NCI-H1930 (cell line): Measurements from ENCODE around the gene RPS15.
"Not testable (repeated sequence)": the region's sequence is repeated elsewhere in the genome, so short reads cannot be mapped to it uniquely, and the experiment has no call there.

Experiments used
- DNase-seq, 2 experiments: peaks; one replicate each; lab custom pipeline; 2025; lab: John Stamatoyannopoulos, UW

The RPS15 gene

GRCh38 chr19:1470305-1471009 is 32.3 kb downstream of the RPS15 start:
- DNase-seq: peak; percentile 65 to 79

- peak; percentile 65 to 79 for DNase-seq
Measured at GRCh38 chr19:1471010-1471514, 32.9 kb downstream of the RPS15 start.

GRCh38 chr19:1471515-1472160 is 33.4 kb downstream of the RPS15 start:
- DNase-seq: peak; percentile 48 to 49

- DNase-seq: peak in 1 of 2 experiments; percentile 36
Measured at GRCh38 chr19:1472231-1473084, 34.3 kb downstream of the RPS15 start.

GRCh38 chr19:1473085-1473851 is 35.1 kb downstream of the RPS15 start:
- DNase-seq: no peak

- DNase-seq: no peak
Measured at GRCh38 chr19:1474011-1474764, 36.0 kb downstream of the RPS15 start.

GRCh38 chr19:1474765-1475351 is 36.7 kb downstream of the RPS15 start:
- no peak for DNase-seq

- DNase-seq: no peak
Measured at GRCh38 chr19:1475751-1476437, 37.7 kb downstream of the RPS15 start.

- DNase-seq: not testable (repeated sequence)
Measured at GRCh38 chr19:1477056-1477455, 38.9 kb downstream of the RPS15 start.

GRCh38 chr19:1478934-1479707 is 40.9 kb downstream of the RPS15 start, which contains the start of gene C19orf25:
TSS of gene C19orf25 (minus strand) at chr19:1479215. CDS start at chr19:1478903, 312 bp downstream.
- peak; percentile 73 to 89 for DNase-seq

GRCh38 chr19:1481224-1481892 is 43.2 kb downstream of the RPS15 start:
- no peak for DNase-seq

GRCh38 chr19:1481893-1482360 is 43.7 kb downstream of the RPS15 start:
- no peak for DNase-seq

- no peak for DNase-seq
Measured at GRCh38 chr19:1482361-1483130, 44.4 kb downstream of the RPS15 start.

GRCh38 chr19:1483131-1483978 is 45.2 kb downstream of the RPS15 start:
- no peak for DNase-seq

GRCh38 chr19:1483979-1484428 is 45.8 kb downstream of the RPS15 start:
- no peak for DNase-seq
